ENCODE results near the gene VAC14. TPM values are rescaled to one million over a fixed set of nuclear protein-coding genes. Genes with fewer than 3 reads are reported as not detected.

The VAC14 gene
- total RNA-seq, 4 donors from 2014 or later = 43.4 to 69.4 (median 63.1) TPM

DNA sequence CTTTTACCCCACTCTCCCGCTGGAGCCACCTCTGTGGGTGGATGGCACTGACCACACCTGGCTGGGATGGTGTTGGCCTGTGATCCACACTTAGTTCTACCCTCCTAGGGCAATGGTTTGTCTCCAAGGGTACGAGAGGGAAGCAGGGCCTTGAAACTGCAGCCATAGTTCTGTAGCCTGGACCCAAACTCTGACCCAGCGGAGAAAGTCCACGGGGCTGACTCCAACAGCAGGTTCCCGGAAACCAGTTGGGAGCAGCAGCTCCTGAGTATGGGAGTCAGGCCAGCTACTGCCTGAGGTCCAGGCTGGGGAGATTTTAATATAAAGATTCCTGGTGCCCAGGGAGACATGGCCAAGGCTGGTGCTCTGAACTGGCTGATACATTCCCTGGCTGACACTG lies 91.5 kb downstream of the VAC14 start:
- no peak for TF ChIP-seq POLR2A (IDR thresholded peaks at IDR 0.05)
- TF ChIP-seq, protein P1, sequence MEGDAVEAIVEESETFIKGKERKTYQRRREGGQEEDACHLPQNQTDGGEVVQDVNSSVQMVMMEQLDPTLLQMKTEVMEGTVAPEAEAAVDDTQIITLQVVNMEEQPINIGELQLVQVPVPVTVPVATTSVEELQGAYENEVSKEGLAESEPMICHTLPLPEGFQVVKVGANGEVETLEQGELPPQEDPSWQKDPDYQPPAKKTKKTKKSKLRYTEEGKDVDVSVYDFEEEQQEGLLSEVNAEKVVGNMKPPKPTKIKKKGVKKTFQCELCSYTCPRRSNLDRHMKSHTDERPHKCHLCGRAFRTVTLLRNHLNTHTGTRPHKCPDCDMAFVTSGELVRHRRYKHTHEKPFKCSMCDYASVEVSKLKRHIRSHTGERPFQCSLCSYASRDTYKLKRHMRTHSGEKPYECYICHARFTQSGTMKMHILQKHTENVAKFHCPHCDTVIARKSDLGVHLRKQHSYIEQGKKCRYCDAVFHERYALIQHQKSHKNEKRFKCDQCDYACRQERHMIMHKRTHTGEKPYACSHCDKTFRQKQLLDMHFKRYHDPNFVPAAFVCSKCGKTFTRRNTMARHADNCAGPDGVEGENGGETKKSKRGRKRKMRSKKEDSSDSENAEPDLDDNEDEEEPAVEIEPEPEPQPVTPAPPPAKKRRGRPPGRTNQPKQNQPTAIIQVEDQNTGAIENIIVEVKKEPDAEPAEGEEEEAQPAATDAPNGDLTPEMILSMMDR (IDR thresholded peaks at IDR 0.05) = no peak
- WGBS, 2 donors = 88 to 92% methylated on average over 4 of the region's 5 CpGs
- no peaks in the 10 kb centered on the region for H3K9me3 ChIP-seq
- no peaks in the 10 kb centered on the region for H3K27me3 ChIP-seq
- H3K36me3 ChIP-seq = no peaks in the 10 kb centered on the region
- intact Hi-C loops (cut with DNase I) = no loop called here
- no peak overlapping the region for H3K4me3 ChIP-seq (replicated peaks in 1 of 3)
- no peak for DNase-seq
- peak overlapping the region in 1 of 3 donors; percentile 2 for H3K27ac ChIP-seq
- peaks cover 2 to 29% of the 10 kb centered on the region in 2 donors for H3K4me1 ChIP-seq

DNA sequence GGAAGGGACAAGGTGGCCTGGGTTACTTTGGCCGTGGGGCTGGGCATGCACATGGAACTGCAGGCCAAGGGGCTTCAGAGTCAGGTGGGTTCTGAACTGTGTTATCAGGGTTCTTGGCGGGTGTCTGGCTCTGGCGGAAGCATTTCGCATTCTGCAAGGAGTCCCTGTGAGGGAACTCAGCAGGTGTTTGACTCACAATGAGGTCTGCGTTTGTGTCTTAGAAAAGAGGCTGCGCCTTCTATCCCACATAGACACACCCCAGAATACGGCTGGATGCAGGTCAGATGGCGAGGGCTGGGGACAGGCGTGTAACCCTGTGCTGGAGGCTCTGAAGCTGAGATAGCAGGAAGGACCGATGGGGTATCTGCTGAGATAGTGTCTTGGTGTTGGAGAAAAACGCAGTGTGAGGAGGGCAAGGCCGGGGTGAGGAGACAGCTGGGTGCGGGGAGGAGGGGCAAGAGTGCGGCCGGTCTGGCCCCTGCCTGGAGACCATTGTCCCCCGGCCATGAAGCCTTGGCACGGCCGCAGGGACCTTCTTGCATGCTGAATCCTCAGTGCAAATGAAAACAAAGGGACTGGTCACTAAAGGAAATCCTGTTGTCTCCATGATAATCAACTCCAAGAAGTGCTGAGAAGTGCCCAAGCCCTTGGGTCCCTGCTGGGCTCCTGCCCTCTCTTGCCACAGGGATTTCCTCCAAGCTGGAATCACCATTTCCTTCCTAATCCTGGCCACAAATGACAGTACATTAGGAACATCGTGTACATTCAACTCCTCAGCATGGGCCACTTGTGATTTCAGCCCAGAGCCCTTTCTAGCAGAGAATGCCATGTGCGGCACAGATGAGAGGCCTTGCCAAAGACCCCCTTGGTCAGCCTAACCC lies 92.4 kb downstream of the VAC14 start:
- TF ChIP-seq, protein P1 (IDR thresholded peaks at IDR 0.05) = no peak
- no peak for TF ChIP-seq POLR2A (IDR thresholded peaks at IDR 0.05)
- 80 to 84% methylated on average over 20 of the region's 20 CpGs for WGBS, 2 donors
- Histone ChIP-seq H3K9me3 (no peaks in the 10 kb centered on the region), H3K27me3 (no peaks in the 10 kb centered on the region), H3K4me1 (peaks cover 1 to 34% of the 10 kb centered on the region in 2 donors), H3K27ac (no peak overlapping the region), H3K36me3 (no peaks in the 10 kb centered on the region), H3K4me3 (replicated peaks in 1 of 3) (no peak overlapping the region)
- intact Hi-C loops (cut with DNase I) = no loop called here
- no peak for DNase-seq

DNA sequence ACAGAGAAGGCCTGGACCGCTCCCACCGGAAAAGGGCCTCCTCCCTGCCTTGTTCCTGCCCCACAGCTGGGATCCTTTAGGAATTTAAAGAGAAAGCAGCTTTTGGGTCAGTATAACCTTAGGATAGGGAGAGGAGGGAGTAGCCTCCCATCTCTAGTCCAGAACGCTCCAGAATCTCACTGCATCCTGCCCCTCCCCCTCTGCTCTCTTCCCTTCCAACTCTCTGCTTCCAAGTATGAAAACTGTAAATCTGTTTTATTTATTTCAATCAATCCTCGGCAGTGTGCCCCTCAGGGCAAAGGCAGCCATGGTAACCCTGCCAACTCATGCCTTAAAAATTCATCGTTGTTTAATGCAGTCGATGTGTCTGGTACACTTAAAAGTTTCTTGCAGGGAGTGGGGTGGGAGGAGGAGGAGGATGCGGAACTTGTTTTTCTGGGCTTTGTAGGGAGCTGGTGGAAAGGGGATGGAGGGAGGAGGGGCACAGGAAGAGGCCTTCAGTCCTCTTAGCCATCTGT lies 94.0 kb downstream of the VAC14 start:
- intact Hi-C loops (cut with DNase I) = no loop called here
- WGBS, 2 donors = 50 to 59% methylated on average over 7 of the region's 7 CpGs
- Histone ChIP-seq H3K27ac (no peak overlapping the region), H3K4me3 (replicated peaks in 1 of 3) (no peak overlapping the region), H3K36me3 (no peaks in the 10 kb centered on the region), H3K4me1 (peaks cover 7 to 47% of the 10 kb centered on the region in 2 donors), H3K9me3 (no peaks in the 10 kb centered on the region), H3K27me3 (no peaks in the 10 kb centered on the region)
- DNase-seq = no peak
- TF ChIP-seq, protein P1 (IDR thresholded peaks at IDR 0.05) = no peak
- no peak for TF ChIP-seq POLR2A (IDR thresholded peaks at IDR 0.05)

DNA sequence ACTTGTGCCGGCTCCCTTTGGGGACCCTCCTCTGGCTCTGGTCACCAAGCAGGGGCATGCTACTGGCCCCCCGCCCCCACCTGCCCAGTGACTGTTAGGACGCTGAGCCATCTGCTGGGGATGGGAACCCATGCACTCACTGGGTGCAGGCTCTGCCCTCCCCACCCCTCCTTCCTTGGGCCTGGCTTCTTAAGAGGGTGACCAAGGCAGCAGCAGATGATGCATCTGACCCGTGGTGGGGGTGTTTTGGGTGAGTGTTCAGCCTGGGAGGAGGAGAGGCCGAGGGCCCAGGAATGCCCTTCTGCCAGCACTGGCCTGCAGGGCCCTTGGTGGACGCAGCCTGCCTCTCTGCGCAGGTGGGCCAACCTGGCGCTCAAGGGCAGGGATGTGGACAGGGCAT lies 95.9 kb downstream of the VAC14 start:
- WGBS, 2 donors = 94 to 96% methylated on average over 6 to 8 of the region's 8 CpGs

More for the DNA sequence above, 95.9 kb downstream of the VAC14 start:
- no peak for DNase-seq
- Histone ChIP-seq H3K4me3 (replicated peaks in 1 of 3) (no peak overlapping the region), H3K27me3 (no peaks in the 10 kb centered on the region), H3K27ac (no peak overlapping the region), H3K4me1 (peaks cover 15 to 62% of the 10 kb centered on the region in 2 donors), H3K36me3 (no peaks in the 10 kb centered on the region), H3K9me3 (no peaks in the 10 kb centered on the region)
- intact Hi-C loops (cut with DNase I) = no loop called here
- TF ChIP-seq, protein P1 (IDR thresholded peaks at IDR 0.05) = no peak
- no peak for TF ChIP-seq POLR2A (IDR thresholded peaks at IDR 0.05)
